ENCODE measurements around the gene STAT3. TPM values are rescaled to one million over a fixed set of nuclear protein-coding genes. Genes with fewer than 3 reads are reported as not detected.

STAT3 gene
- total and polyA plus RNA-seq, 2 experiments from 2014 or later, result 152 to 163 TPM

DNA sequence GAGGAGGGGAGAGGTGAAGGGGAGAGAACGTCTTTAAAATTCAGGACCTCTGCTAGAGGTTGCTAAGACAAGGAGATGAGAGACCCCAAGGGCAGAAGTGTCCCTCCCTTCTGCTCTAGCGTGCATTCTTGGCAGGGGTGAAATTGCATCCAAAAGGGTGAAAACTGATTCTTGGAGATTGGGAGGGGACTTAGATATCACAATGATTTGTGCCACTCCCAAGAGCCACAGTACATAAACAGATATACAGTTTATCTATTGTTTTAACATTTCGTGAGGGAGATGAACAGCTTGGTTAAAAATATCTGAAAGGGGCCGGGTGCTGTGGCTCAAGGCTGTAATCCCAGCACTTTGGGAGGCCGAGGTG is 22.1 kb upstream of the STAT3 start:
- Histone ChIP-seq H3K27me3 (no peaks in the 10 kb centered on the region), H3K9me3 (ENCODE audit: low read depth) (no peaks in the 10 kb centered on the region), H4K20me1 (ENCODE audit: insufficient read depth, poor library complexity, severe bottlenecking) (peaks cover 13% of the 10 kb centered on the region), H3K4me3 (no peak overlapping the region), H2AFZ (no peak overlapping the region), H3K4me2 (no peak overlapping the region), H3K9me2 (replicated peaks; ENCODE audit: insufficient read depth) (no peaks in the 10 kb centered on the region), H3K27ac (peak overlapping the region; percentile 52), H3K4me1 (ENCODE audit: insufficient read depth) (no peaks in the 10 kb centered on the region), H3K36me3 (replicated peaks; ENCODE audit: insufficient read depth, low read depth) (no peaks in the 10 kb centered on the region), H3K79me2 (peaks cover 22% of the 10 kb centered on the region)
- WGBS (ENCODE audit: low lambda C conversion rate, missing lambda C conversion rate), result 91% methylated on average over 5 of the region's 5 CpGs
- no peak for DNase-seq (ENCODE audit: low spot score)
- TF ChIP-seq EZH2 (IDR thresholded peaks at IDR 0.05; ENCODE audit: borderline replicate concordance) (no peak), EZH2phosphoT487 (IDR thresholded peaks at IDR 0.05; ENCODE audit: low read depth, severe bottlenecking, unreplicated experiment) (no peak)
- TF ChIP-seq, protein P1, sequence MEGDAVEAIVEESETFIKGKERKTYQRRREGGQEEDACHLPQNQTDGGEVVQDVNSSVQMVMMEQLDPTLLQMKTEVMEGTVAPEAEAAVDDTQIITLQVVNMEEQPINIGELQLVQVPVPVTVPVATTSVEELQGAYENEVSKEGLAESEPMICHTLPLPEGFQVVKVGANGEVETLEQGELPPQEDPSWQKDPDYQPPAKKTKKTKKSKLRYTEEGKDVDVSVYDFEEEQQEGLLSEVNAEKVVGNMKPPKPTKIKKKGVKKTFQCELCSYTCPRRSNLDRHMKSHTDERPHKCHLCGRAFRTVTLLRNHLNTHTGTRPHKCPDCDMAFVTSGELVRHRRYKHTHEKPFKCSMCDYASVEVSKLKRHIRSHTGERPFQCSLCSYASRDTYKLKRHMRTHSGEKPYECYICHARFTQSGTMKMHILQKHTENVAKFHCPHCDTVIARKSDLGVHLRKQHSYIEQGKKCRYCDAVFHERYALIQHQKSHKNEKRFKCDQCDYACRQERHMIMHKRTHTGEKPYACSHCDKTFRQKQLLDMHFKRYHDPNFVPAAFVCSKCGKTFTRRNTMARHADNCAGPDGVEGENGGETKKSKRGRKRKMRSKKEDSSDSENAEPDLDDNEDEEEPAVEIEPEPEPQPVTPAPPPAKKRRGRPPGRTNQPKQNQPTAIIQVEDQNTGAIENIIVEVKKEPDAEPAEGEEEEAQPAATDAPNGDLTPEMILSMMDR (IDR thresholded peaks at IDR 0.05; ENCODE audit: poor library complexity), result no peak

DNA sequence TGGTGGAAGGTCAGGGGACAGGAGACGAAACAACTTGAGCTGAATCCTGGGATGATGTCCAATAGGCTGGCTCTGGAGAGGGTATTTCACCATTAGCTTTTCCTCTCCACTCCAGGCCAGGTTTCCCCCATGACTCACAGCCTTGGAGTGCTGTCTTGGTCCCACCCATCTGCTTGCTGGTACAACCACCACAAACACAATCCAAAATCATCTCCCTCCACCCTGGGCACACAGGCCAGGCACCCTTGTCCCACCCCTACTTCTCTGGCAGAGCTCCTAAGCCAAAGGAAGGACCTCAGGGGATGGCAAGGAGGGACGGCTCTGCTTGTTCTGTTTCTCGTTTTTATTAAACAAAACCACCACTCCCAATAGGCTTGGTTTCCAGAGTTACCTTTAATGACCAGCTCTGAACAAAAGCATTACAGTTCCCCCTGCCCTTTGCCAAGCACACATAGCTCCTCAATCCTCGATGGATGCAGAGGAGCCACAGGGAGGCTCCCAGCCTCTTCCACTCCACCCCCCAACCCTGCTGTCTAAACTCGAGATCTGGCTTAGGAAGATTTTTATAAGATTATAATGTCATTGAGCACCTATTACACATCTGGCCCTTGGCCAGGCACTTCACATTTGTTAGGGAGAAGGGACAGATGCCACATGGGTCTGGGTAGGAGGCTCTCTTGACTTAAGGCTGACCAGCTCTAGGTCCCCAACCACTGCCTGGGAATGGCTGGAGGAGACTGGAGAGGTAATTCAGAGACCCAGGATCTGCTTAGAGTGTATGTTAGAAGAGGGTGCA is 21.5 kb upstream of the STAT3 start:
- Histone ChIP-seq H4K20me1 (ENCODE audit: insufficient read depth, poor library complexity, severe bottlenecking) (peaks cover 13% of the 10 kb centered on the region), H3K4me2 (no peak overlapping the region)

DNA sequence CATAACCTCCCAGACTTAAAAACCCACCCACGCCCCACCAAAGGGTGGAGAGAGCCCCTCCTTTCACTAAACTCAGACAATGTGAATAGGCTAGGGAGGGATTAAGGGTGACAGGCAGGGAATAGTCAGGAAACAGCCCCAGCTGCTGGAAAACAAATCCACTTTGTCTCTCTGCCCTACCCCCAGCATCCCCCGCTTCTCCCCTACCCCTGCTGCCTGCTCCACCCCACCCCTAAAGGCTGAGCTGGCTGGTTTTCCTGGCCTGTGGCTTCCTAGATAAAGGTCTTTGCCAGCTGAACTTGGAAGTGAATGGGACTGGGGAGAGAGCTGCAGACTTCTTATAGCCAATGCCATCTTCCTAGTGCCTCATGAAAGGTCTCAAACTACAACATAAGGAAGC is 19.8 kb upstream of the STAT3 start:
- Histone ChIP-seq H3K4me2 (no peak overlapping the region), H3K9me3 (ENCODE audit: low read depth) (no peaks in the 10 kb centered on the region), H3K27me3 (no peaks in the 10 kb centered on the region), H4K20me1 (ENCODE audit: insufficient read depth, poor library complexity, severe bottlenecking) (peaks cover 10% of the 10 kb centered on the region), H3K4me1 (ENCODE audit: insufficient read depth) (peaks cover 6% of the 10 kb centered on the region), H3K9me2 (replicated peaks; ENCODE audit: insufficient read depth) (no peaks in the 10 kb centered on the region), H3K36me3 (replicated peaks; ENCODE audit: insufficient read depth, low read depth) (no peaks in the 10 kb centered on the region), H3K79me2 (peaks cover 13% of the 10 kb centered on the region), H3K4me3 (no peak overlapping the region), H2AFZ (no peak overlapping the region), H3K27ac (no peak overlapping the region)
- TF ChIP-seq EZH2phosphoT487 (IDR thresholded peaks at IDR 0.05; ENCODE audit: low read depth, severe bottlenecking, unreplicated experiment), result no peak
- no peak for TF ChIP-seq EZH2 (IDR thresholded peaks at IDR 0.05; ENCODE audit: borderline replicate concordance)
- TF ChIP-seq, protein P1 (IDR thresholded peaks at IDR 0.05; ENCODE audit: poor library complexity), result no peak
- 90% methylated on average over 1 of the region's 2 CpGs for WGBS (ENCODE audit: low lambda C conversion rate, missing lambda C conversion rate)
- no peak for DNase-seq (ENCODE audit: low spot score)

More for the DNA sequence above, 21.5 kb upstream of the STAT3 start:
- Histone ChIP-seq H2AFZ (no peak overlapping the region), H3K79me2 (peaks cover 18% of the 10 kb centered on the region), H3K9me2 (replicated peaks; ENCODE audit: insufficient read depth) (no peaks in the 10 kb centered on the region), H3K4me3 (no peak overlapping the region), H3K27ac (peak overlapping the region; percentile 52), H3K27me3 (no peaks in the 10 kb centered on the region), H3K9me3 (ENCODE audit: low read depth) (no peaks in the 10 kb centered on the region), H3K36me3 (replicated peaks; ENCODE audit: insufficient read depth, low read depth) (no peaks in the 10 kb centered on the region), H3K4me1 (ENCODE audit: insufficient read depth) (no peaks in the 10 kb centered on the region)
- DNase-seq (ENCODE audit: low spot score), result peak; percentile 54
- TF ChIP-seq, protein P1 (IDR thresholded peaks at IDR 0.05; ENCODE audit: poor library complexity), result no peak
- no peak for TF ChIP-seq EZH2 (IDR thresholded peaks at IDR 0.05; ENCODE audit: borderline replicate concordance)
- TF ChIP-seq EZH2phosphoT487 (IDR thresholded peaks at IDR 0.05; ENCODE audit: low read depth, severe bottlenecking, unreplicated experiment), result no peak
- 35% methylated on average over 5 of the region's 5 CpGs for WGBS (ENCODE audit: low lambda C conversion rate, missing lambda C conversion rate)

Measured in hepatocyte (in vitro differentiated cells).